Fibroblast of lung (primary cell): Measurements from ENCODE around the gene RXRA.

Experiments used
- CTCF ChIP-seq, 2 donors: IDR thresholded peaks in 1 of 2; conservative IDR thresholded peaks in 1 of 2; 1 replicate in 1 of 2; 2 replicates in 1 of 2; pipeline ENCODE4 v1.5.1; 2011 to 2012; ENCODE audit warnings: low read length in 2 of 2, control low read depth in 1 of 2, inconsistent platforms in 1 of 2, low read depth in 1 of 2, mild to moderate bottlenecking in 1 of 2
- EZH2 ChIP-seq: IDR thresholded peaks from 2 replicates; pipeline ENCODE4 v1.5.1; 2012; ENCODE audit warnings: low read length, control low read depth, mild to moderate bottlenecking; ENCODE audit errors: missing control alignments

GRCh38 chr9:134395737-134396257 is 69.5 kb downstream of the RXRA start:
- no peak for TF ChIP-seq CTCF (conservative IDR thresholded peaks at IDR 0.05 in 1 of 2, IDR thresholded peaks at IDR 0.05 in 1 of 2; ENCODE audit: low read depth in 1 of 2, low read length in 2 of 2)
- no peak for TF ChIP-seq EZH2
